Neutrophil (primary cell): Measurements from ENCODE around the gene CRABP1.

Experiments
- H3K27ac ChIP-seq: fragments of 200-600 bp; sonication (generic); 2 replicates; pipeline ENCODE4 v1.5.1; 2016; ENCODE audit warnings: mild to moderate bottlenecking, moderate library complexity
- H3K27me3 ChIP-seq: fragments of 200-600 bp; sonication (generic); 2 replicates; pipeline ENCODE4 v1.6.0; 2016; ENCODE audit warnings: mild to moderate bottlenecking
- H3K36me3 ChIP-seq: fragments of 200-600 bp; sonication (generic); 2 replicates; pipeline ENCODE4 v1.5.1; 2017
- H3K4me1 ChIP-seq, 2 experiments: fragments of 200-600 bp in 1 of 2; sonication (generic) in 1 of 2; 1 replicate in 1 of 2; 2 replicates in 1 of 2; pipeline versions ENCODE4 v1.5.1 to v1.6.1; 2013 to 2016; ENCODE audit warnings: low read depth in 1 of 2, low read length in 1 of 2, mild to moderate bottlenecking in 1 of 2, moderate library complexity in 1 of 2; ENCODE audit not compliant: control insufficient read depth in 1 of 2, insufficient read depth in 1 of 2
- H3K4me3 ChIP-seq, 2 experiments: fragments of 200-600 bp in 1 of 2; sonication (generic) in 1 of 2; 1 replicate in 1 of 2; 2 replicates in 1 of 2; pipeline ENCODE4 v1.5.1; 2013 to 2016; ENCODE audit warnings: low read depth in 1 of 2, low read length in 1 of 2, mild to moderate bottlenecking in 1 of 2, moderate library complexity in 1 of 2
- H3K9me3 ChIP-seq: fragments of 200-600 bp; sonication (generic); 2 replicates; pipeline ENCODE4 v1.5.1; 2016
- CTCF ChIP-seq: fragments of 200-600 bp; sonication (generic); IDR thresholded peaks from 2 replicates; pipeline ENCODE4 v1.5.1; 2016; ENCODE audit warnings: antibody characterized with exemption

CRABP1 gene

GRCh38 chr15:78329625-78330024 lies 10.5 kb upstream of the CRABP1 start:
- H3K36me3 ChIP-seq: no peaks in the 10 kb centered on the region
- no peaks in the 10 kb centered on the region for H3K9me3 ChIP-seq
- no peaks in the 10 kb centered on the region for H3K4me1 ChIP-seq
- no peak overlapping the region for H3K27ac ChIP-seq
- peaks cover 4% of the 10 kb centered on the region for H3K27me3 ChIP-seq
- TF ChIP-seq CTCF: no peak
- no peak overlapping the region for H3K4me3 ChIP-seq

GRCh38 chr15:78334845-78335244 lies 5.3 kb upstream of the CRABP1 start:
- Histone ChIP-seq H3K4me3 (no peak overlapping the region), H3K27me3 (peaks cover 49% of the 10 kb centered on the region), H3K9me3 (no peaks in the 10 kb centered on the region), H3K27ac (no peak overlapping the region), H3K4me1 (no peaks in the 10 kb centered on the region), H3K36me3 (no peaks in the 10 kb centered on the region)
- TF ChIP-seq CTCF: no peak

DNA sequence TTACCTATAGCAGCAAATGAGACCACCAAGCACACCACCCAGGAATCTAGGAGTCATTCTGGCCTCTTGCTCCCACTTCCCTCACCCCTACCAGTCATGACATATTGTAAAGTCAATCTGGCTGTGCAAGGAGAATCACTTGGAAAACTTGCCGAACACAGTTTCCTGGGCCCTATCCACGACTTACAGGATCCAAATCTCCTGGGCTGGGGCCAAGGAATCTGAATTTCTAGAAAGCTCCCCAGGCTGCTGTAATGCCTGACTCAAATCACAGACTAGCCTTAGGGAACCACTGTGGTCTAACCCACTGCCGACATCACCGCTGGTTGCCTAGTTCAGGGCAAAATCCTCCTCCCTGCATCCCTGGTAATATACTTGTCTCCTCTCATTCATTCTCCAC lies 4.2 kb upstream of the CRABP1 start:
- H3K27me3 ChIP-seq: peaks cover 60% of the 10 kb centered on the region
- H3K4me1 ChIP-seq: peaks cover 6% of the 10 kb centered on the region in 2 experiments
- H3K36me3 ChIP-seq: no peaks in the 10 kb centered on the region
- H3K4me3 ChIP-seq: no peak overlapping the region
- H3K9me3 ChIP-seq: no peaks in the 10 kb centered on the region
- H3K27ac ChIP-seq: no peak overlapping the region
- TF ChIP-seq CTCF: no peak

- no peak overlapping the region for H3K27ac ChIP-seq
- no peaks in the 10 kb centered on the region for H3K36me3 ChIP-seq
- H3K4me1 ChIP-seq: peaks cover 6% of the 10 kb centered on the region in 2 experiments
- H3K4me3 ChIP-seq: no peak overlapping the region
- H3K27me3 ChIP-seq: peaks cover 88% of the 10 kb centered on the region
- no peak for TF ChIP-seq CTCF
- no peaks in the 10 kb centered on the region for H3K9me3 ChIP-seq
Observed at GRCh38 chr15:78338781-78339180, 1.4 kb upstream of the CRABP1 start.

- TF ChIP-seq CTCF: no peak
- H3K36me3 ChIP-seq: no peaks in the 10 kb centered on the region
- no peak overlapping the region for H3K27ac ChIP-seq
- H3K27me3 ChIP-seq: peaks cover 92% of the 10 kb centered on the region
- no peaks in the 10 kb centered on the region for H3K9me3 ChIP-seq
- no peak overlapping the region for H3K4me3 ChIP-seq
- H3K4me1 ChIP-seq: peaks cover 6% of the 10 kb centered on the region in 2 experiments
Observed at GRCh38 chr15:78339559-78339958, 594 bp upstream of the CRABP1 start.
